Esophagus muscularis mucosa (tissue), 4 donors: ENCODE measurements around the gene ASAP3. TPM values are rescaled to one million over a fixed set of nuclear protein-coding genes. Genes with fewer than 3 reads are reported as not detected.

Experiments used
- DNase-seq: peaks from one replicate; pipeline ENCODE4 v3.0.0-alpha.2; 2017; ENCODE audit errors: extremely low spot score
- H3K27ac ChIP-seq, 4 donors: fragments of 200-600 bp; sonication (generic); replicated peaks in 1 of 4; 1 replicate in 3 of 4; 2 replicates in 1 of 4; pipeline ENCODE4 v1.5.1; 2016 to 2019; ENCODE audit warnings: mild to moderate bottlenecking in 1 of 4
- H3K27me3 ChIP-seq, 4 donors: fragments of 200-600 bp; sonication (generic); one replicate each; pipeline versions ENCODE4 v1.5.1 to v1.6.0; 2016 to 2019
- H3K36me3 ChIP-seq, 4 donors: fragments of 200-600 bp; sonication (generic); one replicate each; pipeline ENCODE4 v1.5.1; 2016 to 2019
- H3K4me1 ChIP-seq, 4 donors: fragments of 200-600 bp; sonication (generic); one replicate each; pipeline ENCODE4 v1.5.1; 2016 to 2019
- H3K4me3 ChIP-seq, 4 donors: fragments of 200-600 bp; sonication (generic); 1 replicate in 2 of 4; 2 replicates in 2 of 4; pipeline ENCODE4 v1.5.1; 2016 to 2019; ENCODE audit warnings: mild to moderate bottlenecking in 4 of 4, moderate library complexity in 1 of 4
- H3K9me3 ChIP-seq, 4 donors: fragments of 200-600 bp; sonication (generic); 1 replicate in 3 of 4; 2 replicates in 1 of 4; pipeline ENCODE4 v1.5.1; 2016 to 2019
- EP300 ChIP-seq: sonication (generic); formaldehyde crosslinking; IDR thresholded peaks from one replicate; pipeline ENCODE4 v1.6.1; 2017; ENCODE audit warnings: antibody characterized with exemption
- POLR2A ChIP-seq: fragments of 450-650 bp; IDR thresholded peaks from one replicate; pipeline ENCODE4 v1.6.1; 2017; ENCODE audit warnings: antibody characterized with exemption, moderate library complexity, mild to moderate bottlenecking, low read depth
- POLR2AphosphoS5 ChIP-seq, 2 donors: sonication (generic); formaldehyde crosslinking; IDR thresholded peaks; one replicate each; pipeline ENCODE4 v1.6.1; 2017; ENCODE audit warnings: antibody characterized with exemption in 2 of 2
- WGBS: methylation state at CpG from one replicate; pipeline ENCODE4 v1.1.5; 2018; 5-methylcytosine and 5-hydroxymethylcytosine counted together
- intact Hi-C: fragments of 100-400 bp; cut with DNase I; formaldehyde crosslinking; loops from one replicate; pipeline ENCODE4 v1.15.1; 2023
- total RNA-seq, 4 donors: library from RNA; depleted of rRNA; stranded (reverse); fragments of >200 nt; gene quantifications; one replicate each; pipeline versions ENCODE4 v1.1.0 to v1.2.1, GENCODE V29; 2016
- TF ChIP-seq, protein P1 (sequence below), 3 experiments: fragments of 200-600 bp in 2 of 3; fragments of 450-650 bp in 1 of 3; sonication (generic) in 2 of 3; IDR thresholded peaks; one replicate each; pipeline ENCODE4 v1.5.1; 2017 to 2019; ENCODE audit warnings: antibody characterized with exemption in 3 of 3, mild to moderate bottlenecking in 2 of 3, moderate library complexity in 1 of 3

Gene ASAP3
- total RNA-seq, 4 donors from 2014 or later: 25.3 to 32.8 (median 27.9) TPM

DNA sequence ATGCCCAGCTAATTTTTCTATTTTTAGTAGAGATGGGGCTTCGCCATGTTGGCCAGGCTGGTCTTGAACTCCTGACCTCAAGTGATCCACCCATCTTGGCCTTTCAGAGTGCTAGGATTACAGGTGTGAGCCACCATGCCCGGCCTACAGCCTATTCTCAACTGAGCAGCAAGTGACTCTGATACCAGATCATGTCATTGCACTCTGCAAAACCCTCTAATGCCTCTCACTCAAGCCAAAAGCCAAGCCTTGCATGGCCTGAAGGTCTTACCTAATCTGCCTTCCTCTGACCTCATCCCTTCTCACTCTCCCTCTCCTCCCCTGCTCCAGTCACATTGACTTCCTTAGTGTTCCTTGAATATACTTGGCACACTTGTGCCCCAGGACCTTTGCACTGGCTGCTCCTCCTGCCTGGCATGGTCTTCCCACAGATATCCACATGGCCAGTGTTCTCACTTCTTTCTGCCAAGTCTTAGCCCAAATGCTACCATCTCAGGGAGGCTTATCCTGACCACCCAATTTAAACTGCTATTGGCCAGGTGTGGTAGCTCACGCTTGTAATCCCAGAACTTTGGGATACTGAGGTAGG lies 8.2 kb upstream of the ASAP3 start:
- intact Hi-C loops: loop anchor here (5.0 kb wide), 1 partner anchor 145 kb away; no protein-coding TSS in a partner anchor
- peaks cover 0 to 2% (median 2%) of the 10 kb centered on the region in 4 donors for H3K4me1 ChIP-seq
- H3K27ac ChIP-seq: no peak overlapping the region
- no peaks in the 10 kb centered on the region for H3K36me3 ChIP-seq
- no peaks in the 10 kb centered on the region for H3K27me3 ChIP-seq
- DNase-seq: no peak
- H3K9me3 ChIP-seq: no peaks in the 10 kb centered on the region
- TF ChIP-seq POLR2A: no peak
- TF ChIP-seq, protein P1, sequence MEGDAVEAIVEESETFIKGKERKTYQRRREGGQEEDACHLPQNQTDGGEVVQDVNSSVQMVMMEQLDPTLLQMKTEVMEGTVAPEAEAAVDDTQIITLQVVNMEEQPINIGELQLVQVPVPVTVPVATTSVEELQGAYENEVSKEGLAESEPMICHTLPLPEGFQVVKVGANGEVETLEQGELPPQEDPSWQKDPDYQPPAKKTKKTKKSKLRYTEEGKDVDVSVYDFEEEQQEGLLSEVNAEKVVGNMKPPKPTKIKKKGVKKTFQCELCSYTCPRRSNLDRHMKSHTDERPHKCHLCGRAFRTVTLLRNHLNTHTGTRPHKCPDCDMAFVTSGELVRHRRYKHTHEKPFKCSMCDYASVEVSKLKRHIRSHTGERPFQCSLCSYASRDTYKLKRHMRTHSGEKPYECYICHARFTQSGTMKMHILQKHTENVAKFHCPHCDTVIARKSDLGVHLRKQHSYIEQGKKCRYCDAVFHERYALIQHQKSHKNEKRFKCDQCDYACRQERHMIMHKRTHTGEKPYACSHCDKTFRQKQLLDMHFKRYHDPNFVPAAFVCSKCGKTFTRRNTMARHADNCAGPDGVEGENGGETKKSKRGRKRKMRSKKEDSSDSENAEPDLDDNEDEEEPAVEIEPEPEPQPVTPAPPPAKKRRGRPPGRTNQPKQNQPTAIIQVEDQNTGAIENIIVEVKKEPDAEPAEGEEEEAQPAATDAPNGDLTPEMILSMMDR (IDR thresholded peaks at IDR 0.05): no peak
- TF ChIP-seq POLR2AphosphoS5 (IDR thresholded peaks at IDR 0.05): no peak
- no peak for TF ChIP-seq EP300
- no peak overlapping the region for H3K4me3 ChIP-seq
- 77% methylated on average over 3 of the region's 3 CpGs for WGBS

DNA sequence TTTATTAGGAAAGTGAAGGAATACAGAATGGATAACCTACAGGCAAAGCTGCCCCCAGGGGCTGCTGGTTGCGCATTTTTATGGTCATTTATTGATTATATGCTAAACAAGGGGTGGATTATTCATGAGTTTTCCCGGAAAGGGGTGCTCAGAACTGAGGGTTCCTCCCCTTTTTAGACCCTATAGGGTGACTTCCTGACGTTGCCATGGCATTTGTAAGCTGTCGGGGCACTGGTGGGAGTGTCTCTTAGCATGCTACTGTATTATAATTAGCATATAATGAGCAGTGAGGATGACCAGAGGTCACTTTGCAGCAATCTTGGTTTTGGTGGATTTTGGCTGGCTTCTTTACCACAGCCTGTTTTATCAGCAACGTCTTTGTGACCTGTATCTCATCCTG lies 5.9 kb upstream of the ASAP3 start:
- Histone ChIP-seq H3K4me1 (peaks cover 1 to 6% (median 4%) of the 10 kb centered on the region in 4 donors), H3K36me3 (no peaks in the 10 kb centered on the region), H3K27ac (no peak overlapping the region), H3K9me3 (no peaks in the 10 kb centered on the region), H3K27me3 (no peaks in the 10 kb centered on the region), H3K4me3 (no peak overlapping the region)
- intact Hi-C loops: loop anchor here (5.0 to 10.0 kb wide), 3 partner anchors 65 to 147 kb away; partner anchors contain the start of genes TCEA3 and ZNF436
- no peak for DNase-seq
- TF ChIP-seq, protein P1 (IDR thresholded peaks at IDR 0.05): no peak
- no peak for TF ChIP-seq EP300
- no peak for TF ChIP-seq POLR2AphosphoS5 (IDR thresholded peaks at IDR 0.05)
- no peak for TF ChIP-seq POLR2A
- WGBS: 73% methylated on average over 5 of the region's 5 CpGs

DNA sequence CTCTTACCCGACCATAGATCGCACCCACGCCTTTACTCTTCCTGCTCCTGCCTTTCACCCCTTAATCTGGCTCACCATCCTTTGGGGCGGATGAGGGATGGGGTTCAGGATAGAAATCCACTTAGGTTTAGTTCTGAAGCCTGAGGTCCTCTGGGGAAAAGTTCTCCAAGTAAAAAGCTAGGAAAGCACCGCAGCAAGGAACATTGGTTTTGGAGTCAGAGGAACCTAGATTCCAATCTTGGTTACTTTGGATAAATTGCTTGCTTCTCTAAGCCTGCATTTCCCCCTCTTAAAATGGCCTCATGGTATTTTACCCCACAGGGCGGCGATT lies 988 bp upstream of the ASAP3 start:
- Histone ChIP-seq H3K4me3 (peak overlapping the region; percentile 89 to 99 (median 98)), H3K27me3 (no peaks in the 10 kb centered on the region), H3K4me1 (peaks cover 28 to 47% (median 46%) of the 10 kb centered on the region in 4 donors), H3K9me3 (no peaks in the 10 kb centered on the region), H3K36me3 (no peaks in the 10 kb centered on the region), H3K27ac (peak overlapping the region; percentile 95 to 99 (median 96))
- DNase-seq: no peak
- intact Hi-C loops: loop anchor here (10.0 kb wide), 2 partner anchors 60 to 120 kb away; partner anchors contain the start of genes TCEA3 and ZNF436
- WGBS: 44% methylated on average over 7 of the region's 7 CpGs
- TF ChIP-seq POLR2AphosphoS5 (IDR thresholded peaks at IDR 0.05) (no peak), EP300 (no peak), POLR2A (no peak)
- TF ChIP-seq, protein P1 (IDR thresholded peaks at IDR 0.05): no peak

DNA sequence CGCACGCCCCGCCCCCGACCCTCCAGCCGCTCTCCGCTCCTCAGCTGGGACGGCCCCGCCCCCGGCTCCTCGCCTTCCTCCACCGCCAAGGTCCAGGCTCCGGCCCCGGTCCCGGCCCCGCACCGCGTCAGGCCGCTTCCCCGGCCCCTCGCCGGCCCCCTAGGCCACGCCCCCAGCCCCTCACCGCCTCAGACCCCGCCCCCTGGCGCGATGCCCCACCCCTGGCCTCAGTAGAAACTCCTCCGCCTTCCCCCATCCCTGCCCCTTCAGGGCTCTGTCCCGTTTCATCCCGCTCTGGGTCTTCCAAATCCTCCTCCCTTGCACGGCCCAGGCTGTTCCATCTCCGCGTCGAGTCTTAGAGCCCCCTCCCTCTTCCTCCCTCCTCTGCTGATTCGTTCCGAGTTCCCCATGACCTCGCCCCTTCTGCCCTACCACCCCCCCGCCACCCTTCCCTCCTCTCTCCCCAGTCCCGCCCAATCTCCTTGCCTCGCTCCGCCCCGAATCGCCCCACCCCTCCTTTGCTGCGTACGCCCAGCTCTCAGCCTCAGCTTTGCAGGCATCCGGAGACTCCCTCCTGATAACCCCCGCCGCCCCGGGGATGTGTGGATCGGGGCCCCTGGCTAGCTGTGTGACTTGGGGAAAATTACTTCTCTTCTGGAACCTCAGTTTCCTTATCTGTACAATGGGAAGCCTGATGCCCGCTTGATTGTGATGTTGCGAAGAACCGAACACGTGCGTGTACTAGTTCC lies 448 bp upstream of the ASAP3 start:
- Histone ChIP-seq H3K4me1 (peaks cover 33 to 53% (median 51%) of the 10 kb centered on the region in 4 donors), H3K27ac (peak overlapping the region; percentile 95 to 99 (median 96)), H3K27me3 (no peaks in the 10 kb centered on the region), H3K9me3 (no peaks in the 10 kb centered on the region), H3K36me3 (no peaks in the 10 kb centered on the region), H3K4me3 (peak overlapping the region; percentile 89 to 99 (median 98))
- TF ChIP-seq, protein P1 (IDR thresholded peaks at IDR 0.05): no peak
- TF ChIP-seq EP300 (no peak), POLR2AphosphoS5 (IDR thresholded peaks at IDR 0.05) (peak; percentile 14 to 43), POLR2A (no peak)
- peak; percentile 98 for DNase-seq
- intact Hi-C loops: loop anchor here (10.0 kb wide), 2 partner anchors 60 to 120 kb away; partner anchors contain the start of genes TCEA3 and ZNF436
- WGBS: 4% methylated on average over 36 of the region's 54 CpGs
